Measurements from ENCODE around the gene CEP120. TPM values are rescaled to one million over a fixed set of nuclear protein-coding genes. Genes with fewer than 3 reads are reported as not detected.

CEP120 gene
- total RNA-seq, 1 donor from 2014 or later = 9.9 TPM

DNA sequence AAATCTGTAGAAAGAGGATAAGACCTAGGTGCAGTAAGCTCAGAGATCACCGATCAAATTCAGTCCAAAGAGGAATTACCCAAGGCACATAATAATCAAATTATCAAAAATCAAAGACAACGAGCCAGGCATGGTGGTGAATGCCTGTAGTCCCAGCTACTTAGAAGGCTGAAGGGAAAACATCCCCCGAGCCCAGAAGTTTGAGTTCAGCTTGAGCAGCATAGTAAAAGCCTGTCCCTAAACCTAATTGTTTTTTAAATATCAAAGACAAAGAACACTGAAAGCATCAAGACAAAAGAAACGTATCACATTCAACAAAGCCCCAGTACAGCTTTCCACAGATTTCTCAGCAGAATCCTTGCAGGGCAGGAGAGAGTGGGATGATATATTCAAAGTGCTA lies 122.9 kb downstream of the CEP120 start:
- DNase-seq (ENCODE audit: low read depth in 2 of 2) = no peak

DNA sequence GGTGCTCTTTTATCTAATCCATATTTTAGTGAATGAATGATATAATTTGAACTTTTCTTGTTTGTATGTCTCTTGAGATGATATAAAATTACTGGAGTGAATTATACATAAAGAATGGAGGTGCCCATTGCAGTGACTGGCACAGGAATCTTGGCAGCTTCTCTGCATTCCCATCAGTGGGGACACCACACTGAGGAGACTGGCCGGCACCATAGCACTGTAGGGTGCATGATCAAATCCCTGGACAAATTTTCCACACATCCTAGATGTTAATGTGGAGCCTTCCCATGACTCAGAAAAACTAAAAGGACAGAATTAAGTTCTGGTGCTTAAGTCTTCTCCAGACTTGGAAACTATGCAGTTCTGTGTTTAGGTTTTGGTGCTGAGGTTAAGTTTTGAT lies 124.1 kb downstream of the CEP120 start:
- DNase-seq (ENCODE audit: low read depth in 2 of 2) = no peak

GRCh38 chr5:123298335-123299030 lies 124.7 kb downstream of the CEP120 start:
- no peak for DNase-seq (ENCODE audit: low read depth in 2 of 2)

- DNase-seq (ENCODE audit: low read depth in 2 of 2) = peak in 1 of 2 donors; percentile 3
These were observed 125.3 kb downstream of the CEP120 start for GRCh38 chr5:123297866-123298265.

- DNase-seq (ENCODE audit: low read depth in 2 of 2) = no peak
These were observed 125.9 kb downstream of the CEP120 start for GRCh38 chr5:123297198-123297831.

Other genes with a start within 250 kb of the CEP120 start
- gene CSNK1G3, start 88.8 kb upstream of the CEP120 start, total RNA-seq = 29.4 and 29.6 TPM in 2 replicates

Data from dermis microvascular lymphatic vessel endothelial cell (primary cell).